Ovary (tissue), 3 donors: ENCODE data around the gene CFAP92.
"Not testable (repeated sequence)": the region's sequence is repeated elsewhere in the genome, so short reads cannot be mapped to it uniquely, and the experiment has no call there.

Experiments used
- EP300 ChIP-seq: sonication (generic); formaldehyde crosslinking; IDR thresholded peaks from one replicate; pipeline ENCODE4 v1.6.1; 2017; ENCODE audit warnings: antibody characterized with exemption
- POLR2A ChIP-seq: fragments of 450-650 bp; IDR thresholded peaks from one replicate; pipeline ENCODE4 v1.6.1; 2017; ENCODE audit warnings: antibody characterized with exemption, mild to moderate bottlenecking, moderate library complexity
- TF ChIP-seq, protein P1 (sequence below), 3 donors: fragments of 450-650 bp in 2 of 3; fragments of 200-600 bp in 1 of 3; IDR thresholded peaks; one replicate each; pipeline versions ENCODE4 v1.5.1 to v1.8.0; 2016 to 2022; ENCODE audit warnings: antibody characterized with exemption in 3 of 3, mild to moderate bottlenecking in 1 of 3
- donor health status: DM: no; HTN: no; CAD: no.

DNA sequence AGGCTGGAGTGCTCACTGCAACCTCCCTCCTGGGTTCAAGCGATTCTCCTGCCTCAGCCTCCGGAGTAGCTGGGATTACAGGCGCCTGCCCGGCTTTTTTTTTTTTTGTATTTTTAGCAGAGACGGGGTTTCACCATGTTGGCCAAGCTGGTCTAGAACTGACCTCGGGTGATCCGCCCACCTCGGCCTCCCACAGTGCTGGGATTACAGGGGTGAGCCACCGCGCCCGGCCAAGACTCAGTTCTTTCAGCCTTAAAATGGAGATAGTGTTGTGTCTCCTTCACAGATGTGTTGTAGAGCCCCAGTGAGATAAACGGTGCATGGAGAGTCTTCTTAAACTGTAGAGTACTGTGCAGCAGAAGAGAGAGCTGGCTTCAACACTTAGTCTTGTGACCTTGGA, 113.4 kb downstream of the CFAP92 start:
- not testable (repeated sequence) for TF ChIP-seq EP300, POLR2A
- TF ChIP-seq, protein P1, sequence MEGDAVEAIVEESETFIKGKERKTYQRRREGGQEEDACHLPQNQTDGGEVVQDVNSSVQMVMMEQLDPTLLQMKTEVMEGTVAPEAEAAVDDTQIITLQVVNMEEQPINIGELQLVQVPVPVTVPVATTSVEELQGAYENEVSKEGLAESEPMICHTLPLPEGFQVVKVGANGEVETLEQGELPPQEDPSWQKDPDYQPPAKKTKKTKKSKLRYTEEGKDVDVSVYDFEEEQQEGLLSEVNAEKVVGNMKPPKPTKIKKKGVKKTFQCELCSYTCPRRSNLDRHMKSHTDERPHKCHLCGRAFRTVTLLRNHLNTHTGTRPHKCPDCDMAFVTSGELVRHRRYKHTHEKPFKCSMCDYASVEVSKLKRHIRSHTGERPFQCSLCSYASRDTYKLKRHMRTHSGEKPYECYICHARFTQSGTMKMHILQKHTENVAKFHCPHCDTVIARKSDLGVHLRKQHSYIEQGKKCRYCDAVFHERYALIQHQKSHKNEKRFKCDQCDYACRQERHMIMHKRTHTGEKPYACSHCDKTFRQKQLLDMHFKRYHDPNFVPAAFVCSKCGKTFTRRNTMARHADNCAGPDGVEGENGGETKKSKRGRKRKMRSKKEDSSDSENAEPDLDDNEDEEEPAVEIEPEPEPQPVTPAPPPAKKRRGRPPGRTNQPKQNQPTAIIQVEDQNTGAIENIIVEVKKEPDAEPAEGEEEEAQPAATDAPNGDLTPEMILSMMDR (IDR thresholded peaks at IDR 0.05) = not testable (repeated sequence)
